ENCODE results near the gene EXPH5.

EXPH5 gene

GRCh38 chr11:108468478-108468864 is 125.1 kb downstream of the EXPH5 start:
- DNase-seq (ENCODE audit: low spot score) = no peak

- DNase-seq (ENCODE audit: low spot score) = peak; percentile 96
These were observed 126.3 kb downstream of the EXPH5 start, which contains the start of gene C11orf65 for GRCh38 chr11:108467091-108467823. Gene C11orf65 (minus strand): TSS chr11:108467529. CDS start chr11:108461559, 5,970 bp downstream.

DNA sequence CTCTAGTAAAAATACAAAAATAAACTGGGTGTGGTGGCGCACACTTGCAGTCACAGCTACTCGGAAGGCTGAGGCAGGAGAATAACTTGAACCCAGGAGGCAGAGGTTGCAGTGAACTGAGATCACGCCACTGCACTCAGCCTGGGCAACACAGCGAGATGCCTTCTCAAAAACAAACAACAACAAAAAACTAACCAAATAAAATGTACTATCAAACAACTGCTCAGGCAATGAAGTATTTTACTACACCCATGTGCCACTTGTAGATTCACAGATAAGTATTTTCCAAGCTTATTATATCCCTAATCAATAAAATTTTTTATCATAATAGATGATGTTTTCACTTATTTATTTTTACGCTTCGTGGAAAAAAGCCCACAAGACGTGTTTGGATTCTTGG is 127.2 kb downstream of the EXPH5 start:
- DNase-seq (ENCODE audit: low spot score) = peak; percentile 26
